GM12878 (cell line): ENCODE measurements around the gene CHMP4A. TPM values are rescaled to one million over a fixed set of nuclear protein-coding genes. Genes with fewer than 3 reads are reported as not detected.

Source experiments
- BCL11A ChIP-seq: IDR thresholded peaks from 2 replicates; pipeline ENCODE4 v1.6.1; 2011; ENCODE audit warnings: low read depth, low read length
- BMI1 ChIP-seq: fragments of 450-650 bp; IDR thresholded peaks from 2 replicates; pipeline ENCODE4 v1.6.1; 2016; ENCODE audit warnings: mild to moderate bottlenecking, moderate library complexity, borderline replicate concordance
- CUX1 ChIP-seq: IDR thresholded peaks from 2 replicates; pipeline ENCODE4 v1.6.1; 2012; ENCODE audit warnings: improper control_type of control experiment, low read depth, low read length; ENCODE audit not compliant: insufficient replicate concordance
- GATAD2B ChIP-seq: fragments of 450-650 bp; conservative IDR thresholded peaks from 2 replicates; pipeline ENCODE4 v1.6.1; 2017; ENCODE audit warnings: low read depth, mild to moderate bottlenecking, moderate library complexity
- MEF2B ChIP-seq: fragments of 450-650 bp; IDR thresholded peaks from 2 replicates; pipeline ENCODE4 v1.6.1; 2018; ENCODE audit warnings: mild to moderate bottlenecking, moderate library complexity; ENCODE audit not compliant: partially characterized antibody, poor library complexity, severe bottlenecking
- MXI1 ChIP-seq: fragments of 150-350 bp; IDR thresholded peaks from 2 replicates; pipeline ENCODE4 v1.6.1; 2011; ENCODE audit warnings: low read depth, mild to moderate bottlenecking, inconsistent platforms, low read length, improper control_type of control experiment
- NRF1 ChIP-seq: conservative IDR thresholded peaks from 2 replicates; pipeline ENCODE4 v1.6.1; 2011; ENCODE audit warnings: mild to moderate bottlenecking, low read depth, low read length, improper control_type of control experiment
- SPI1 ChIP-seq: IDR thresholded peaks from 2 replicates; pipeline ENCODE4 v1.6.1; 2011; ENCODE audit warnings: low read depth, mild to moderate bottlenecking, low read length, moderate library complexity, borderline replicate concordance; ENCODE audit not compliant: insufficient read depth
- polyA plus RNA-seq, 11 experiments: library from polyadenylated mRNA; depleted of rRNA in 4 of 11; unstranded in 6 of 11; stranded (reverse) in 5 of 11; fragments of >200 nt; fragmentation: Nextera tagmentation in 4 of 11; fragmentation: Illumina TruSeq in 1 of 11; extraction: Ambion mirVana in 4 of 11; extraction: Trizol in 1 of 11; gene quantifications; 1 replicate in 1 of 11; 2 replicates in 10 of 11; pipeline versions ENCODE4 v1.2.1 to v1.2.3, GENCODE V29; 2011 to 2016; ENCODE audit warnings: inconsistent platforms in 2 of 11, missing spikeins in 2 of 11, low read depth in 1 of 11
- total RNA-seq, 4 experiments: library from RNA; depleted of rRNA in 3 of 4; stranded (reverse); fragments of >200 nt in 3 of 4; fragmentation: Illumina TruSeq in 1 of 4; extraction: Trizol in 1 of 4; gene quantifications; 2 replicates each; pipeline versions ENCODE4 v1.2.1 to v1.2.3, GENCODE V29; 2013 to 2021

Gene CHMP4A
- total and polyA plus RNA-seq, 10 of the 15 experiments (the other 5 are each of a cell fraction or from before 2014, with no cell fraction given): 35.5 to 151 (median 84.7) TPM

- TF ChIP-seq MEF2B (no peak), GATAD2B (peak; percentile 69; the same call in 1 of the 2 replicates), BCL11A (no peak), SPI1 (0 out of 2 replicates have a peak, but pooled peaks have one; percentile 15), NRF1 (0 out of 2 replicates have a peak, but pooled peaks have one; percentile 9), CUX1 (no peak), MXI1 (peak; percentile 87), BMI1 (no peak)
- TF ChIP-seq, all 136 proteins: peak for 68
Measured at GRCh38 chr14:24215495-24216344, 2.4 kb upstream of the CHMP4A start, which contains the start of gene MDP1 (continued).
